ENCODE data around the gene PITPNM3.

- TF ChIP-seq, protein P1, sequence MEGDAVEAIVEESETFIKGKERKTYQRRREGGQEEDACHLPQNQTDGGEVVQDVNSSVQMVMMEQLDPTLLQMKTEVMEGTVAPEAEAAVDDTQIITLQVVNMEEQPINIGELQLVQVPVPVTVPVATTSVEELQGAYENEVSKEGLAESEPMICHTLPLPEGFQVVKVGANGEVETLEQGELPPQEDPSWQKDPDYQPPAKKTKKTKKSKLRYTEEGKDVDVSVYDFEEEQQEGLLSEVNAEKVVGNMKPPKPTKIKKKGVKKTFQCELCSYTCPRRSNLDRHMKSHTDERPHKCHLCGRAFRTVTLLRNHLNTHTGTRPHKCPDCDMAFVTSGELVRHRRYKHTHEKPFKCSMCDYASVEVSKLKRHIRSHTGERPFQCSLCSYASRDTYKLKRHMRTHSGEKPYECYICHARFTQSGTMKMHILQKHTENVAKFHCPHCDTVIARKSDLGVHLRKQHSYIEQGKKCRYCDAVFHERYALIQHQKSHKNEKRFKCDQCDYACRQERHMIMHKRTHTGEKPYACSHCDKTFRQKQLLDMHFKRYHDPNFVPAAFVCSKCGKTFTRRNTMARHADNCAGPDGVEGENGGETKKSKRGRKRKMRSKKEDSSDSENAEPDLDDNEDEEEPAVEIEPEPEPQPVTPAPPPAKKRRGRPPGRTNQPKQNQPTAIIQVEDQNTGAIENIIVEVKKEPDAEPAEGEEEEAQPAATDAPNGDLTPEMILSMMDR (IDR thresholded peaks at IDR 0.05) = no peak
- TF ChIP-seq POLR2A (IDR thresholded peaks at IDR 0.05) = no peak
Observed at GRCh38 chr17:6458460-6458950, 97.8 kb downstream of the PITPNM3 start.

Measured in transverse colon (tissue), 3 donors.